ENCODE measurements around the gene EPGN.

Gene EPGN

DNA sequence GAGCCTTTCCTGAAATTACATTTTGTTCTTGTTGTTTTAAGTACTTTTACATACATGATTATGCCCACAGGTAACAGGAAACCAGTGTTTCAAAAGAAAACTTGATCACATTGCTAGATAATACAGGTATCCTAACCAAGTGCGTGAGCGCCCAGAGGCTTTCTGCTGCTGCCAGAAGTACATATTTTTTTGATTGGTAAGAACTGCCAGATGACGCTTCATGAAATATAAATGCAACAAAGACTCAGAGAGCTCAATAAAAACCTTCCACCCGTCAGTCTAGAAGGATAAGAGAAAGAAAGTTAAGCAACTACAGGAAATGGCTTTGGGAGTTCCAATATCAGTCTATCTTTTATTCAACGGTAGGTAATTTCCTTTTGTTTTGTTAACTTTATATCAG, at the start of gene EPGN:
Gene EPGN, plus strand, starts transcription at position 256 of the 400 bp plus-strand sequence. Its CDS starts 64 bp downstream, at position 320.
- DNase-seq (ENCODE audit: low read depth), result no peak

DNA sequence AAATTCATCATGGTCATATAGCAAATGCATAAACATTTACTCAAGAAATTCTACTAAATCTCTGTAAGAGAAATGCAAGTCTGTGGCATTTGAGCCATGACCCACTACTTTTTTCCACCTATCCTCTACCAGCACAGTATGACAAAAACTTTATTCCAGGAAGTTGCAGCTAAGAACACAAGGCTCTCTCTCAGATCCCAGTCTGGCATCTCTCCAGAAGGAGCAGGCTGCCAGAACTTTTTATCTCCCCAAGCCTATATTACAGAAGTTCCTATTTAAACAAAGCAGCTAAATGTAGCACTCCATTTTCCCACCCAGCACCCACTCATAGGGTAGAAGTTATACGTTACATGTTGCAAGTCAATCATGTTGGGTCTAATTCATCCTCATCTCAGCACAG, 49.3 kb upstream of the EPGN start:
- no peak for DNase-seq (ENCODE audit: low read depth)

DNA sequence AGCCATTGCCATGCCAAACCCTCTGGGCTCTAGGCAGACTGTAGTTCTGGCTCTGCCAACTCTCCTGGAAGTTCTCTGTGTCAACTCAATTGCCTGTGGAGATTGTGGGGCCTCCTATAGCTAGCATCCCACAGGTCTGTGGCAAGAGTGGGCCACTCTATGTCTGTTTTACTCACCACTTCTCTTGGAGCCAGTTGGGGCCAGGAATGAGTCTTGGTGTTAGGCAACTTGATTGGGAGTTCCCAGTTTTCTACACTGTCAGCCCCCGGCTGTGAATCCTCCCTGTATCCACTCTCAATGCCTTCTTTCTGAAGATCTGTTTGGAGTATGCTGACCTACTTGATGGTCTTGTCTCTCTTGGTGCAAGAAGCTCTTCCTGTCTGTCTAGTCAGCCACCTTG, 48.2 kb upstream of the EPGN start:
- DNase-seq (ENCODE audit: low read depth), result no peak

GRCh38 chr4:74262522-74262921, 45.7 kb upstream of the EPGN start:
- no peak for DNase-seq (ENCODE audit: low read depth)

GRCh38 chr4:74263551-74263950, 44.7 kb upstream of the EPGN start:
- no peak for DNase-seq (ENCODE audit: low read depth)

DNA sequence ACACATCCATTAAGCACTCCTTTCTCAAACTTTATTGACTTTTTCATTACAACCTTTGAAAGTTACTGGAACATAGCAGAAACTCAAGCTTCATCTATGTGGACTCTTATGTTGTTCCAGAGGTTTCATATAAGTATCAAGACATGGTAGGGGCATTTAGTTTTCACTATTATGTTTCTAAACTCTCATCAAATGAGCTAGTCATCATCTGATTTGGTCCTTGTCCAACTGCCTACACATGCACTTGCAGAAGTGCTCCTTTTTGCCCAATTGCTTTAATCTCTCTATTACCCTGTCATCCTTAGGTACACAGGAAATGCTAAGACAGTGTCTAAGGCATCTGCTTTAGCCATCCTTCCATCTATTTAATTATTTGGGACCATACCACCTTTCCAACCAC, 42.2 kb upstream of the EPGN start:
- DNase-seq (ENCODE audit: low read depth), result no peak

GRCh38 chr4:74267998-74268606, 40.2 kb upstream of the EPGN start:
- DNase-seq (ENCODE audit: low read depth), result peak; percentile 64

DNA sequence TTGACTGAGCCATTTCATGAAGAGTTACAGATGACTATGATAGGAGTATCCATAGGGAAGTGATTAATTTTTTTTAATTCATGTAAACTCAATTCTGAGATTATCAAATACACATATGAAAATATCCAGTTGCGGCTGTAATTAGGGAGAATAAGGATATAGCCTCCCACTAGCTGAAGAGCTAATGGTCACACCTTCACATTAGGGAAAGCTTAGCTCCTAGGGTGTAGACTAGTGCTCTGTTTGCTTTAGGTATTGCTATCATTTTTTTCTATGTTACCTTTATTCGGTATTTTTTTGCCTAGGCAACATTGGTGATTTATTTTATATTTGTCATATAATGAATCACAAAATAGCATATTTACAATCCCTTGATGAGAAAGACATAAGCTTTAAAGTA, 39.6 kb upstream of the EPGN start:
- no peak for DNase-seq (ENCODE audit: low read depth)

DNA sequence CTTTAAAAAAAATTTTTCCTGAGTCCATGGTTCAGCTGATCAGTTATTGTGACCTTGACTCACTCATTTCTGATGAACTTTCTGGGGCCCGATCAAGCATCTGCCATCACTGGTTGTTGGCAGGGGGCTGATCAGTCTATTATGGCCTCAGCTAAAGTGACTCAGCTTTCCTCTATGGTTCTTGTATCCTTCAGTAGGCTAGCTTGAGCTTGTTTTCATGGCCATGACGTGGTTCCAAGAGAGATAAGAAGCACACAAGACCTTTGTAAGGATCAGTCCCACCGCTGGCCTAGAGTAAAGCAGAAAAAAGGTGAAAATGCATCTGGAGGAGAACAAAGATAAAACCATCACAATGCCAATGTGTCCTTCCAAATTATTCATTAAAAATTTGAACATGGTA, 29.8 kb upstream of the EPGN start:
- DNase-seq (ENCODE audit: low read depth), result no peak

DNA sequence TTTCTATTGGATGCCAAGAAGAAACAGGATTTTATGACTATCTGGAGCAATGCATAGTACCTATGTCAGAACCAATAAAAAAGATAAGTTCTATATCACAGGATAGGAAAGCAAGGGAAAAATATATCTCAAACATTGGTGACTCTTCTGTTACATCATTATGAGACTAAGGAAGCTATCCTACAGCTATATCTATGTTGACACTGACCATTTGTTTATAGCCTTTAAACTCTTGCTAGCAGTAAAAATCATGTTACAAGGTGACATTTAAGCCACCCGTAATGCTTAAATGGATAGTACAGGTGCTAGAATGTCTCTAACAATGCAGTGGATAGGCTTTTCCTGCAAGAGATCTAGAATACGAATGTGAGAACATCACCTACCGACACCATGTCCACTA, 28.6 kb upstream of the EPGN start:
- no peak for DNase-seq (ENCODE audit: low read depth)

- DNase-seq (ENCODE audit: low read depth), result no peak
Observed at GRCh38 chr4:74282926-74283325, 25.3 kb upstream of the EPGN start.

- DNase-seq (ENCODE audit: low read depth), result peak; percentile 40
Observed at GRCh38 chr4:74283614-74284013, 24.7 kb upstream of the EPGN start.

- DNase-seq (ENCODE audit: low read depth), result no peak
Observed at GRCh38 chr4:74284053-74284452, 24.2 kb upstream of the EPGN start.

DNA sequence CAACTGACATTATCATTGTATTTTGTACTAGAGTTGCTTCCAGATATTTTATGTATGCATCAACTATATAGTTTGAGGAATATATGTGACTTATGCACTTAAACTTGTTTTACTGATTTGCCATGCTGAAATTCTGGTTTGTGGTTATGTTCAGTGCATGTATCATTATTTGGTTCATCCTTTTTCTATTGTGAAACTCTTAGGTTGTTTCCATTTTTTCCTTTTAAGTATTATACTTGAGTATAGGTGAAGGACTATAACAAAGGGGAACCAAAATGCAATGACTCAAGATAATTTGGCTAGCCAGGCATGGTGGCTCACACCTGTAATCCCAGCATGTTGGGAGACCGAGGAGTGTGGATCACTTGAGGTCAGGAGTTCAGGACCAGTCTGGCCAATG, 21.1 kb upstream of the EPGN start:
- no peak for DNase-seq (ENCODE audit: low read depth)

DNA sequence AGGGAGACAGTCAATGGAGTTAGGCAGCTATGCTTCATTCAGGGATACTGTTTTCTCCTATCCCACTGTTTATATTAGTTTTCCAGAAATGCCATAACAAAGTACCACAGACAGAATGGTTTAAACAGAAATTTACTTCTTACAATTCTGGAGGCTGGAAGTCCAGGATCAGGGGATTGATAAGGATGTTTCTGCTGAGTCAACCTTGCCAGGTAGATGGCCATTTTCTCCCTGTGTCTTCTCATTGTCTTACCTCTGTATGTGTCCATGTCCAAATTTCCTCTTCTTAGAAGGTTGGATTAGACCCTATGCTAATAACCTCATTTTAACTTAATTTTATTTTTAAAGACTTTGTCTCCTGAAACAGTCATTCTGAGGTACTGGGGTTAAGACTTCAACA, 20.5 kb upstream of the EPGN start:
- DNase-seq (ENCODE audit: low read depth), result no peak

GRCh38 chr4:74291471-74291870, 16.8 kb upstream of the EPGN start:
- DNase-seq (ENCODE audit: low read depth), result no peak

- DNase-seq (ENCODE audit: low read depth), result no peak
Observed at GRCh38 chr4:74292111-74292870, 16.0 kb upstream of the EPGN start.

DNA sequence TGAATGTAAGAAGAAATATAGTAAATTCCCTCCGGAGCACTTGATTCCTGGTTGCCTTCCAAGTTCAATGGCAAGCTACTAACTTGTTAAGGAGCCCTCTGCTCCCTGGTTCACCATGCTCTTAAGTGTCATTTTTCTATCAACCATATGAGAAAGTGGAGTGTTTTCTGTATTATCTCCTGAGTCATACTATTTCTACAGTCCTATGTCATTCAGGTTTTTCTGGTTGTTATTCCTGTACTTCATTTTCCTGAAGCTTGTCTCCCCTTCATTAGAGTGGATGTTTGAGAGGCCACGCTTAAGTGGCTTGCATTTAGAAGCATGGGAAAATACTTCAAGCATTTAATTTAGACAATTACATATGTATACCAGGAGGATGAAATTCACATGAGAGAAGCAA, 14.7 kb upstream of the EPGN start:
- DNase-seq (ENCODE audit: low read depth), result no peak

DNA sequence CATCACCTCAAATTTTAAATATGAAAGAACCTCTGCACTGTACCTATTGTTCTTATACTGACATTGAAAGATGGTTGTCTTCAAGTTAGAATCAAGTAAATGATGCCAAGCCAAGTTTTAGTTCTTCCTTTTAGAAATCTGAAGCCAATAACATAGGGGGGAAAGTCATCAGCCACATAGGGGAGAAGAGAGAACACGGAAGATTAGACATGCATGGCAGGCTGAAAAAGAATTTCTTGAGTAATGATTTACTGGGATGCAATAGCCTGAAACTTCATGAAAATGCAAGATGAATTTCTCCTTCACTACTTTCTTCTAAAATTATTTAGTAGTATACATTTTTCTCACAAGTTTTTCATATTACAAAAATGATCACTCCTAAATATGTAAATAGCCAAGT, 13.6 kb upstream of the EPGN start:
- DNase-seq (ENCODE audit: low read depth), result no peak

DNA sequence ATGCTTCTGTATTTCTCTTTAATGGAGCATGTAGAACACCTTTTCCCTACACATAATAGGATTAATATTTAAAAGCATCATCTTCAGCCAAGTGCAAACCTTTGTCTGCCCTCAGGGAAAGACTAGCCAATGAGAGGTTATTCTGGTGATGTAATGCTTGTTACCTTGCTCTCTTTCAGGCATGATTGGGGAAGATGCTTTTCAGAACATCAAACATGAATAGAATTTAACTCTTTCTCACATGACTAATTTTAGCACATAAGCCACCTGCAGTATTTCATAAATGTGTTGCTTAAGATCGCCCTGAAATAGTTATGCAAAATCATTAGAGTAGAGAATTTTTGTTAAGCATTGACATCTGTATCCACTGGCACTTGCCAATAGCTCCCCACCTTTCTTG, 10.7 kb upstream of the EPGN start:
- no peak for DNase-seq (ENCODE audit: low read depth)

DNA sequence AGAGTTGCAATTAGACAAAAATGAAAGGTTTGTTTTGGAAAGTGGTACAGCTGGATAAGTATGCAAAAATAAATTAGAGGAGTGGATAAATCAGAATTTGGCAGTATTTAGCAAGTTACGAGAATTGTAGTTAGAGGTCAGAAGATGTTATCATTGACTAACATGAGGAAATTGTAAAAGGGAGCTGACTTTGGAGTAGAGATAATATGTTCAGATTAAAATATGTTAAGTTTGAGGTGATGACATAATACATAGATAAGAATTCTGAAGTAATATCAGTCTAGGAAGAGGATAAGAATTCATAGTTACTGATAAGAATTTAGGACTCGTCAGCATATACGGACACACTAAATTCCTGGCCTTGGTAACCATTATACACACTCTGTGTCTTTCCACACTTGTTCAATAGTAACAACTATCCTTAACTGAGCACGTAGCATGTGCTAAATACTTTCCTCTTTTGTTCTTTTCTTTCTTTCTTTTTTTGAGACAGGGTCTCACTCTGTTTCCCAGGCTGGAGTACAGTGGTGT, 4.1 kb upstream of the EPGN start:
- DNase-seq (ENCODE audit: low read depth), result no peak

- DNase-seq (ENCODE audit: low read depth), result no peak
Observed at GRCh38 chr4:74305000-74305399, 3.3 kb upstream of the EPGN start.

DNA sequence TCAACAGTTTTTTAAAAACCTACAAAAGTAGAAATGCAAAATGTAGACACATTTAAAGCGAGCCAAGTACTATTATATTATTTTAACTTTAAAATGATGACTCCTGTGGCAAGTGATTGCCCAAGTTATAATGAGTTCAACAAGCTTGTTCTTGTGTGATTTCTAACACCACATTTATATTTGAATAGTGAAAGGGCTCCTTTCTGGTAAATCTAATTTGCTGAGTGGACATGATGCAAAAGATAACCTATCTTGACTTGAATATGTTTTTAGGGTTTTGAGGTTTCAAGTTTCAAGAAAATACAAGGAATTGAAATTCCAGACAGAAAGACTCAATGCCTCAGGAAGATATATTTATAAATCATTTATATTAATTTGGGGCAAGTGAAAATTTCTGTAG, 1.1 kb upstream of the EPGN start:
- no peak for DNase-seq (ENCODE audit: low read depth)

DNA sequence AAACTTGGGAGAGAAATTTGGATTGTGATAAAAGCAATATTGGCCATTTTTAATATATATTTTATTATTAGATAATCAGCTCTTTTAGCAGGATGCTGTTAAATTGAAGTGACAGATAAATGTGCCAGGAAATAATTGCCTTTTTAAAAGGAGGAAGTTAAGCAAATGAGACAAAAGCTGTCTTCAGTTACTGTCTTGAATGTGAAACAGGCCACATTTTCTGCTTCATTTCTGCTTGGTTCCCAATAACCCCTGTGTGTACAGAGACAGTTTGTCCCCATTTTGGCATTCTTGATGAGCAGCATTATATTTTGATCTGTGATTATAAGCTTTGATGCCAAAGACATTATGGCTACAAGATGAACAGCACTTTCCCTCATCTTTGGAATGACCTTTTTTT, 953 bp downstream of the EPGN start:
- no peak for DNase-seq (ENCODE audit: low read depth)
